HG02798 (cell line): ENCODE results near the gene SKIC8.

Experiments used
- ATAC-seq: cut with Tn5 transposase; IDR thresholded peaks from one replicate; pipeline ENCODE4 v1.9.1; 2021; ENCODE audit warnings: mild to moderate bottlenecking; ENCODE audit not compliant: unreplicated experiment, poor library complexity

SKIC8 gene

DNA sequence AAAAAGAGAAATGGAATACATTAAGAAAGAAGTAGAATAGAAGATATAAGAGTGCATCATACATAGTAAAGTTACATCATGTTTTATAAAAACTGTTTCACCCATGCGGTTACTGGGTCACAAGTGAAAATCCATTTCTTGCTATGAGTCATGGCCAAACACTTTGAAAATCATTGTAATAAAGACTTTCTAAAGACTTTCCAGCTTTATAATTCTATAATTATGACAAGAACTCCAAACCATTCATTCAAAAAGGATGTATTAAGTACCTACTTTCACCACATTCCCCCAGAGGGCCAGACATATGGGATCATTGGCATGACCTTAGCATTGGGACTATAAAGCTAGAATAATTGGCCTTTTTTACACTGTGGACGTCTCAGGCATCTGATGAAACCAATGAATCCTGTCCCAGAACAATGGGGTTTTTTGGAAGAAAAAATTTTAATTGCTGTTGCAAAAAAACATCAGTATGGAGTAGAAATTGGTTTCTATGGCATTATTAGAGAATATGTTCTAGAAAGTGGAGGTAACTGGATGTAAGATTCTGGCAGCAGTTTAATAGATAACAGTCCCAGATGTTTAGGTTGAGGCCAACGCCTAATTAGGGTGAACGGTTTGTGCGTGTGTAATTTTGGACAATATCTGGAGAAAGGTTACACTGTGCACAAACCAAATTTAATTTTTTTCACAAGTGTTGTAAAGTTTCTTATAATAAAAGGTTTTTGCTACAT is 3.3 kb upstream of the SKIC8 start:
- ATAC-seq: no peak

DNA sequence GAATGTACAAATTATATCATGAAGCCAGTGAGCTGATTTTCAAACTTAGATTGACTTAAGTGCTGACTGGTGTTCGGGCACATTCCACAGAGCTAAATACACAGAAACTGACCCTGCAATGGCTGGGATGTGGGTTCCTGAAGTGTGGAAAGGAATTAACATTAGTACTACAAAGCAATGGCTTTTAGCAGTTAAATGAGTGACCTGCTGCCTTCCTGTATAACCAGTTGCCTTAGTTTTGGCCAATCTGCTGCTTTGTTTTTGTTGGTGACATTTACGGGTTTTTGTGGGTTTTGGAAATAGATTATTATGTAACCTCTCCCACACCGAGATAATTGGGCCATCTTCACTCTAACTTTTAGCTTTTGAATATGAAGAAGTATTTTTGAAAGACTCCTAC is 2.4 kb upstream of the SKIC8 start:
- no peak for ATAC-seq

- no peak for ATAC-seq
Measured at GRCh38 chr15:78301326-78301725, 1.9 kb upstream of the SKIC8 start.

- no peak for ATAC-seq
Measured at GRCh38 chr15:78292219-78292618, 7.2 kb downstream of the SKIC8 start.

DNA sequence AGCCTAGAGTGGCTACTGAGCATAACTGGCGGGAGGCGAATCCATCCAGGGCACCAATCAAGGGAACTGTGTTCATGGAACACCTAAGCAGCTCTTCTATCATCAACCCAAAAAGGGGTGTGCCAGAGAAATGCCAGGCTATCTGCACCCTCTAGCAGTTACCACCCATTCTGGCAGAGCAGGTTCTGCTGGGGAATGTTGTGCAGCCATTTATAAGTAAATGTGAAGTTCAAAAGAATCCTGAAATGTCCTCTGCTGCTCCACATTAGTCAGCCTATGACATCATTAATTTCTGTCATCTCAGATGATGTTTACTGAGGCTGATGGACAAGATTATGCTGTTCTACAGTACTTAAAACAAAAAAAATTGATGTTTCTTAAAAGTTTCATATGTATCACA is 7.7 kb downstream of the SKIC8 start:
- no peak for ATAC-seq

DNA sequence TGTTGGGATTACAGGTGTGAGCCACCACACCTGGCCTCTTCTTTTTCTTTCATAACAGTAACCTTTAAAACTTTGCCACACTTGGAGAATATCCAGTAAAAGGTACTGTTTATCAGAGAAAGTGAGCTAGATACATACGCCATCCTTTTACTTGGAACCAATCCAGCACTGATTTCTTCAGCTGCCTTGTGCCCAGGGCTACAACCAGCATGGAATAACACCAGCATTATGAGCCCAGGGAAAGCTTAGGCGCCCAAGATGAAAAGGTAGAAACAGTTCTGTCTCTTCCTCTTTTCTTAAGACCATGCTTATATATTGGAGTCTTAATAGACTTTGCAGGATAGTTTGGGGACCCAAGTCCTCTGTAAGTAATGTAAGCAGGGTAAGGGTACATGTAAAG is 8.4 kb downstream of the SKIC8 start:
- no peak for ATAC-seq

DNA sequence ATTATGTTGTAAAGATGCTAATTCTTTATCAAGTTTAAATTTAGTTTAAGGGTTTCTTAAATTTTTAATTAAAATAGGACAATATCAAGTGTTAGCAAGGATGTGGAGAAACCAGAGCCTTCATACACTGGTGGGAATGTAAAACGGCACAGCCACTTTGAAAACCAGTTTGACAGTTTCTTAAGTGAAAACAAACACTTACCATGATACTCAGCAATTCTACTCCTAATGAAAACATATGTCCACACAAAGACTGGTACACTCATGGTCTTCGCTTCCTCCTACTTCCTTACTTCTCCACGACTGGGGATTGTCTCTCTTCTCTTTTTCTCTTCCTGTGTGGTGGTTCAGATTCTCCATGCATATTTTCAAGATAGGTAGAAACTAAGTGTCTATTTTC is 9.2 kb downstream of the SKIC8 start:
- ATAC-seq: no peak

DNA sequence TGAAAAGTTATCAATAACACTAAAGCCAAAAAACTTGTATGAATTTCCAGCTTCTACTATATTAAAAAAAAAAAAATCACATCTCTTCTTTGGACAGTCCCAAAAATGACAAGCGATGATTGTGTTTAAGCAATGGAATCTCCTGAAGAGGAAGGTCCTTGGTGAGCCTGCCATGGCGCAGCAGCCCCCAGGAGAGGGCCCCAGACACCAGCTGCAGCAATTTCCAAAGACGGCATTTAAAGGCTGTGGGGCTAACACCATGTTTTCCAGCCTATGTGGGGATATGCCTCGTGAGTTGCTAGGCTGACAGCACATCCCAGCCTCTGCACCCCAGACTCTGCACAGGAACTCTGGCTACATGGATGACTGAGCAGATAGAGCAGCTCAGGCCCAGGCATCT is 14.7 kb downstream of the SKIC8 start:
- no peak for ATAC-seq

GRCh38 chr15:78282324-78282723 is 17.1 kb downstream of the SKIC8 start:
- ATAC-seq: no peak

DNA sequence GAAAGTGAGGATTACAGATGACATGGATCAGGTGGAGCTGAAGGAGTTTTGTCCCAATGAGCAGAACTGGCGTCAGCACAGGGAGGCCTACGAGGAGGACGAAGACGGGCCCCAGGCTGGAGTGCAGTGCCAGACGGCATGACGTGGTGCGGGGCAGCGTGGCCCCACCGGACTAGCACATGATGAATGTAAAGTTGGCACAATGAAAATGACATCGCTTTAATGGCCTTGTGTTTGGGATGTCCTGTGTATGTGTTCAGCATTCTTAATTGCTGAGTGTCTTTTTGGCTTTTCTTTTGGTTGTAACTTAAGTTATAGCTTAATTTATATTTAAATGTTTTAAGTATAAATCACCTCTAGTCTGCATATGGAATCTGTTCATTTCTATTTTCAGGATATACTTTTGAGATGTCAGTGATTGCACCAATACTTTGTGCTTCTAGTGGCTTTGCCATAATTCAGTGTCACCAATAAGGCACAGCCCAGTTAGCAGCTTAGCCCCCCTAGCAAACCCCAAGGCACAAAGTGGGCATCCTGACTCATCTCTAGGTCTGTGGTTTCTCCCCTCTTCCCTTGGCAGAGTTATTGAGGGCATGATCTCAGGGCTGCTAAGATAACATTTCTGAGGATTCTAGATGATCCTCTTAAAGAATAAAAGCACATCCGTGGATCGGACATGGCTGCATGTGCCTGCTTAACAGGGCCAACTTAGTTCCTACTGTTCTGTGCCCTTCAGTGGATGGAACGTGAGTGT is 18.9 kb downstream of the SKIC8 start:
- ATAC-seq: no peak

GRCh38 chr15:78276064-78276943 is 23.1 kb downstream of the SKIC8 start:
- ATAC-seq: no peak

GRCh38 chr15:78274994-78275393 is 24.4 kb downstream of the SKIC8 start:
- ATAC-seq: no peak

DNA sequence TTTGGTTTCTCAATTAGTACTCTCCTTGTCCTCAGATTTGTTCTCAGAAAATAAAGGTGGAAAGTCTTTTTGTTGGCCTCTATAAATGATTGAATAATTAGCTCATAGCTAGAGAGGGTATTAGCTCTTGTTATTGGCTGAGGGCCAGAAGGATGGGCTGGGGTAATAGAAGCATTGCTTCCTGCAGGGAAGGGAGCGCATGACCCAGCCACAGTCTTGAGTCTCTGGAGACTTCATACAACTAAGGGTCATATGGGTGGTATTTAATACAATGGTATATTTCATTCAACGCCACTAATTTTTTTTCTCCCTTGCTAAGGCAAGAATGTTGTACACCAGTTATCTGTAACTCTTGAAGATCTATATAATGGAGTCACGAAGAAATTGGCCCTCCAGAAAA is 26.6 kb downstream of the SKIC8 start:
- ATAC-seq: no peak

- ATAC-seq: no peak
Measured at GRCh38 chr15:78272316-78272715, 27.1 kb downstream of the SKIC8 start.

DNA sequence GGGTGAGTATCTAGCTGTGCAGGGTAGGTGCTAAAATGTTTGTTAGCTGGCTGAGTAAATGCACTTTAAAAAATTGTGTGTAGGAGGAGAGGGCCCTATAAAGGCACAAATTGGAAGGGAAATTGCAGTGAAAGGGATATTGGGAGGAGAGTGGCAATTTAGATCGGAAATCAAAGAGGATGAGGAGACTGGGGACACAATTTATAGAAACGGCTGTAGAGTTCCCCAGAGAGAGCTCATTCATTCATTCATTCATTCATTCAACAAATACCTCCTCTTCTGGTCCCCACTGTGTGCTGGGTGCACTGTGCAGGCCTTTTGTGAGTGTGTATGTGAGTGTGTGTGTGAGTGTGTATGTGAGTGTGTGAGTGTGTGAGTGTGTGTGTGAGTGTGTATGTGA is 32.6 kb downstream of the SKIC8 start:
- no peak for ATAC-seq

- no peak for ATAC-seq
Measured at GRCh38 chr15:78266229-78266628, 33.2 kb downstream of the SKIC8 start.

DNA sequence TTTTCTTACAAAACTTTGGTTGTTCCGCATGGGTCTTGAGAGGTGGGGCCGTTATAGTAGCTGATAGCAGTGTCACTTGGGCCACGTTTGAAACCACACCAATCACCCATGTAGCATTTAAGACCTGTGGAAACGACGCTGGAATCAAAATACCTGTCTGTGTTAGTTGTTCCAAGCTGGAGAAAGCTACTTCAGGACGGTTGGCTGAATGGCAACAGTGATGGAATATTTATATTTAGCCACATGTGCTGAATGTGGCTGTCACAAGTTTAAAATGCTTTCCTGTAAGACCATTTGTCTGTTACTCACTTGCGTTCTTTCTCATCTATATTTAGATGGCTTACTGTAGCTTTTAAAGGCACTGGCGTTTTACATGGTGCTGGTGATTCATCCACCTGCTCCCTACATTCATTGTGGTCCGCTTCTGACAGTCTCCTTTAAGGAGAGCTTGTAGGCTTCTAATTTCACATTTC is 33.6 kb downstream of the SKIC8 start:
- ATAC-seq: no peak

DNA sequence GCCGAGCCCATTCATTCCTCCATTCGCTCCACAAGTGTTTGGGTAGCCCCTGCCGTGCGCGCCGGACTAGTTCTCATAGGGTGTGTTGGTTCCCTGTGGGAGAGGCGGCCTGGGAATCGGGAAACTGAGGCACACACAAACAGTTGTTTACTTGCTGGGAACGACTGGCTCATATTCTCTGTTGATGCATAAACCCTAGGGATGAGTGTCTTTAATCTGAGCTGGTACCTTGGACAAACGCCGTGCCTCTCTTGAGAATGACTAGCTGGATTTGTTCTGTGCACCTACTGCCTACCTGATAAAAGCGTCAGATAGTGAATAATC is 34.3 kb downstream of the SKIC8 start:
- no peak for ATAC-seq

GRCh38 chr15:78264304-78265136 is 34.9 kb downstream of the SKIC8 start, which contains the start of gene DNAJA4:
Gene DNAJA4, plus strand, starts transcription at chr15:78264562. Its CDS starts 202 bp downstream, at chr15:78264764.
- peak; percentile 37 for ATAC-seq

GRCh38 chr15:78263907-78264303 is 35.5 kb downstream of the SKIC8 start:
- no peak for ATAC-seq
